HepG2 (cell line): ENCODE results near the gene GARIN5A. TPM values are rescaled to one million over a fixed set of nuclear protein-coding genes. Genes with fewer than 3 reads are reported as not detected.

Source experiments
- DNMT3B ChIP-seq: conservative IDR thresholded peaks from 2 replicates; pipeline ENCODE4 v1.6.1; 2016; ENCODE audit warnings: missing biosample characterization, control low read depth
- FIP1L1 ChIP-seq: fragments of 200-400 bp; formaldehyde crosslinking; IDR thresholded peaks from 2 replicates; pipeline ENCODE4 v1.6.1; 2018; ENCODE audit warnings: low read depth, mild to moderate bottlenecking, low read length, moderate library complexity, borderline replicate concordance; ENCODE audit not compliant: insufficient read depth
- KAT2B ChIP-seq: fragments of 150-350 bp; IDR thresholded peaks from 2 replicates; pipeline ENCODE4 v1.6.1; 2014; ENCODE audit warnings: low read depth, low read length, borderline replicate concordance
- KDM6A ChIP-seq: IDR thresholded peaks from 2 replicates; pipeline ENCODE4 v1.6.1; 2016; ENCODE audit warnings: low read depth
- KLF15 ChIP-seq: sonication (generic); formaldehyde crosslinking; IDR thresholded peaks from 2 replicates; pipeline ENCODE4 v1.8.1; 2023; ENCODE audit warnings: borderline replicate concordance, mild to moderate bottlenecking, inconsistent platforms, missing genetic modification reagents, mixed read lengths
- MTA1 ChIP-seq: sonication (generic); formaldehyde crosslinking; IDR thresholded peaks from 2 replicates; pipeline ENCODE4 v1.4.0; 2020; ENCODE audit warnings: missing genetic modification reagents, mild to moderate bottlenecking, borderline replicate concordance
- RFXAP ChIP-seq: sonication (generic); formaldehyde crosslinking; IDR thresholded peaks from 2 replicates; pipeline ENCODE4 v1.4.0; 2020; ENCODE audit warnings: missing genetic modification reagents, borderline replicate concordance
- SKI ChIP-seq: fragments of 450-650 bp; IDR thresholded peaks from one replicate; pipeline ENCODE4 v1.6.1; 2018; ENCODE audit warnings: mild to moderate bottlenecking; ENCODE audit not compliant: partially characterized antibody
- TEAD3 ChIP-seq: optimal IDR thresholded peaks from 2 replicates; pipeline ENCODE3; 2016; ENCODE audit warnings: borderline replicate concordance
- ZC3H13 ChIP-seq: sonication (generic); formaldehyde crosslinking; IDR thresholded peaks from 2 replicates; pipeline ENCODE4 v1.8.1; 2023; ENCODE audit warnings: mild to moderate bottlenecking, missing genetic modification reagents, moderate library complexity
- ZKSCAN5 ChIP-seq: sonication (generic); formaldehyde crosslinking; IDR thresholded peaks from 2 replicates; pipeline ENCODE4 v1.5.1; 2020; ENCODE audit warnings: mild to moderate bottlenecking, missing genetic modification reagents
- ZNF350 ChIP-seq: sonication (generic); formaldehyde crosslinking; IDR thresholded peaks from 2 replicates; pipeline ENCODE4 v1.4.0; 2020; ENCODE audit warnings: mild to moderate bottlenecking, low read depth, missing genetic modification reagents, borderline replicate concordance
- ZNF432 ChIP-seq: sonication (generic); formaldehyde crosslinking; IDR thresholded peaks from 2 replicates; pipeline ENCODE4 v1.5.0; 2020; ENCODE audit warnings: missing genetic modification reagents, mild to moderate bottlenecking, borderline replicate concordance
- polyA plus RNA-seq, 8 experiments: library from polyadenylated mRNA; depleted of rRNA in 3 of 8; stranded (reverse) in 7 of 8; unstranded in 1 of 8; fragments of >200 nt; fragmentation: Illumina TruSeq in 4 of 8; extraction: Trizol in 4 of 8; gene quantifications; 2 replicates each; pipeline versions ENCODE4 v1.2.1 to v1.2.3, GENCODE V29; 2011 to 2016; ENCODE audit warnings: low read depth in 4 of 8, missing spikeins in 1 of 8, mixed read lengths in 1 of 8; ENCODE audit not compliant: insufficient read depth in 1 of 8
- total RNA-seq, 5 experiments: library from RNA; depleted of rRNA; stranded (reverse); fragments of >200 nt; fragmentation: Illumina TruSeq; extraction: Trizol; gene quantifications; 2 replicates each; pipeline ENCODE4 v1.2.3, GENCODE V29; 2016; ENCODE audit warnings: low read depth in 1 of 5
- TF ChIP-seq, protein P1 (sequence below): sonication (generic); formaldehyde crosslinking; conservative IDR thresholded peaks from 2 replicates; pipeline ENCODE4 v1.4.0; 2020; ENCODE audit warnings: missing genetic modification reagents
- TF ChIP-seq, protein P2 (sequence below): IDR thresholded peaks from 2 replicates; pipeline ENCODE4 v1.6.1; 2016; ENCODE audit warnings: missing biosample characterization, missing genetic modification reagents, low read depth
- TF ChIP-seq, protein P3 (sequence below): sonication (generic); formaldehyde crosslinking; IDR thresholded peaks from 2 replicates; pipeline ENCODE4 v1.5.1; 2020; ENCODE audit warnings: mild to moderate bottlenecking, missing genetic modification reagents
- TF ChIP-seq, protein P4 (sequence below): sonication (generic); formaldehyde crosslinking; IDR thresholded peaks from 2 replicates; pipeline ENCODE4 v1.4.0; 2020; ENCODE audit warnings: mild to moderate bottlenecking, low read depth, missing genetic modification reagents
- TF ChIP-seq, protein P5 (sequence below): sonication (generic); formaldehyde crosslinking; IDR thresholded peaks from 2 replicates; pipeline ENCODE4 v1.4.0; 2020; ENCODE audit warnings: missing genetic modification reagents

The GARIN5A gene
- total and polyA plus RNA-seq, 2 of the 13 experiments (the other 11 are each of a cell fraction or from before 2014, with no cell fraction given), result not detected

DNA sequence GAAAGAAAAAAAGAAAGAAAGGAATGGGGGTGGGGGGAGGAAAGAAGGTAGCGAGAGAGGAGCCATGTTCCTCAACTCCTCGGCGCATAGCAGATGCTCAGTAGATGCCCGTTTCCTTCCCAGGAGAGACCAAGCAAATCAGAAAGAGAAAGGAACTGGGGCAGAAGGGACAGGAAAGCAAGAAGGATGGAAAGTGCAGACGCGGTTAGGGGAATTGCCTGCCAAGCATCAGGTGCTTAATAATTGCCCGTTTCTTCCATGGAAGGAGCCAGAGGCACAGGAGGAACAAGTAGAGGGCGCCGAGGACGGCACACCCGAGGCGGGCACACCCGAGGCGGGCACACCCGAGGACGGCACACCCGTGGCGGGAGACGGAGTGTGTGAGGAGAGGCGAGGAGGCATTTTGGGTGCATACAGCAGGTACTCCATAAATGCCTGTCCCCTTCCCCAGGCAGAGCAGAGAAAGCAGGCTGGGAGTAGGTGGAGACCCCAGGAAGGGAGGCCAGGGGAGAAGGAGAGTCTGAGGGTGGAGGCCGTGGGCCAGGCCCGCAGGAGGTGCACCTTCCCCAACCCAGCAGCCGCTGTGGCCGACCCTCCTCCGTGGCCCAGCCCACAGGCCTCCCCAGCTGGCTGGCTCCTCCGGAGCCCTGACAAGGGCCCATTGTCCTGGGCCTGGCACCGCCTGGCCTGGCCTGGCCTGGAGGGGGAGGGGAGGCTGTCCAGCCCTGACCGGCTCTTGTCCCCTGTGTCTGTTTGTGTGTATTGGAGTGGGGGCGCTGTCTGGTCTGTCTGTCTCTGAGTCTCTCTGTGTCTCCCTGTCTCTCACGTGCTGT, 19.8 kb upstream of the GARIN5A start (continued):
- TF ChIP-seq ZC3H13, result no peak
- no peak for TF ChIP-seq TEAD3 (CRISPR knock-in tag)
- no peak for TF ChIP-seq KDM6A
- no peak for TF ChIP-seq KAT2B
- TF ChIP-seq, protein P1, sequence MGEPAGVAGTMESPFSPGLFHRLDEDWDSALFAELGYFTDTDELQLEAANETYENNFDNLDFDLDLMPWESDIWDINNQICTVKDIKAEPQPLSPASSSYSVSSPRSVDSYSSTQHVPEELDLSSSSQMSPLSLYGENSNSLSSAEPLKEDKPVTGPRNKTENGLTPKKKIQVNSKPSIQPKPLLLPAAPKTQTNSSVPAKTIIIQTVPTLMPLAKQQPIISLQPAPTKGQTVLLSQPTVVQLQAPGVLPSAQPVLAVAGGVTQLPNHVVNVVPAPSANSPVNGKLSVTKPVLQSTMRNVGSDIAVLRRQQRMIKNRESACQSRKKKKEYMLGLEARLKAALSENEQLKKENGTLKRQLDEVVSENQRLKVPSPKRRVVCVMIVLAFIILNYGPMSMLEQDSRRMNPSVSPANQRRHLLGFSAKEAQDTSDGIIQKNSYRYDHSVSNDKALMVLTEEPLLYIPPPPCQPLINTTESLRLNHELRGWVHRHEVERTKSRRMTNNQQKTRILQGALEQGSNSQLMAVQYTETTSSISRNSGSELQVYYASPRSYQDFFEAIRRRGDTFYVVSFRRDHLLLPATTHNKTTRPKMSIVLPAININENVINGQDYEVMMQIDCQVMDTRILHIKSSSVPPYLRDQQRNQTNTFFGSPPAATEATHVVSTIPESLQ (CRISPR knock-in tag), result no peak
- TF ChIP-seq, protein P2, sequence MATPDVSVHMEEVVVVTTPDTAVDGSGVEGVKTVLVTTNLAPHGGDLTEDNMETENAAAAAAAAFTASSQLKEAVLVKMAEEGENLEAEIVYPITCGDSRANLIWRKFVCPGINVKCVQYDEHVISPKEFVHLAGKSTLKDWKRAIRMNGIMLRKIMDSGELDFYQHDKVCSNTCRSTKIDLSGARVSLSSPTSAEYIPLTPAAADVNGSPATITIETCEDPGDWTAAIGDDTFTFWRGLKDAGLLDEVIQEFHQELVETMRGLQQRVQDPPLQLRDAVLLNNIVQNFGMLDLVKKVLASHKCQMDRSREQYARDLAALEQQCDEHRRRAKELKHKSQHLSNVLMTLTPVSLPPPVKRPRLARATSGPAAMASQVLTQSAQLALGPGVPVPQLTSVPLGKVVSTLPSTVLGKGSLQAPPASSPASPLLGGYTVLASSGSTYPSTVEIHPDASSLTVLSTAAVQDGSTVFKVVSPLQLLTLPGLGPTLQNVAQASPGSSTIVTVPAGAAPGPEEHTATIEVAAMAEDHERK (CRISPR knock-in tag), result no peak
- TF ChIP-seq, protein P3, sequence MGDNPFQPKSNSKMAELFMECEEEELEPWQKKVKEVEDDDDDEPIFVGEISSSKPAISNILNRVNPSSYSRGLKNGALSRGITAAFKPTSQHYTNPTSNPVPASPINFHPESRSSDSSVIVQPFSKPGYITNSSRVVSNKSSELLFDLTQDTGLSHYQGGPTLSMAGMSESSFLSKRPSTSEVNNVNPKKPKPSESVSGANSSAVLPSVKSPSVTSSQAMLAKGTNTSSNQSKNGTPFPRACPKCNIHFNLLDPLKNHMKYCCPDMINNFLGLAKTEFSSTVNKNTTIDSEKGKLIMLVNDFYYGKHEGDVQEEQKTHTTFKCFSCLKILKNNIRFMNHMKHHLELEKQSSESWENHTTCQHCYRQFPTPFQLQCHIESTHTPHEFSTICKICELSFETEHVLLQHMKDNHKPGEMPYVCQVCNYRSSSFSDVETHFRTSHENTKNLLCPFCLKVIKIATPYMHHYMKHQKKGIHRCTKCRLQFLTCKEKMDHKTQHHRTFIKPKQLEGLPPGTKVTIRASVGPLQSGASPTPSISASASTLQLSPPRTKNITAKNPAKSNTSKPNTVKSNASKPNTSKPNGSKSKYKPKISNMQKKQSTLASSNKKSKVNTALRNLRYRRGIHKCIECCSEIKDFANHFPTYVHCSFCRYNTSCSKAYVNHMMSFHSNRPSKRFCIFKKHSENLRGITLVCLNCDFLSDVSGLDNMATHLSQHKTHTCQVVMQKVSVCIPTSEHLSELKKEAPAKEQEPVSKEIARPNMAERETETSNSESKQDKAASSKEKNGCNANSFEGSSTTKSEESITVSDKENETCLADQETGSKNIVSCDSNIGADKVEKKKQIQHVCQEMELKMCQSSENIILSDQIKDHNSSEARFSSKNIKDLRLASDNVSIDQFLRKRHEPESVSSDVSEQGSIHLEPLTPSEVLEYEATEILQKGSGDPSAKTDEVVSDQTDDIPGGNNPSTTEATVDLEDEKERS (CRISPR knock-in tag), result no peak
- no peak for TF ChIP-seq ZNF350 (CRISPR knock-in tag)
- TF ChIP-seq, protein P4, sequence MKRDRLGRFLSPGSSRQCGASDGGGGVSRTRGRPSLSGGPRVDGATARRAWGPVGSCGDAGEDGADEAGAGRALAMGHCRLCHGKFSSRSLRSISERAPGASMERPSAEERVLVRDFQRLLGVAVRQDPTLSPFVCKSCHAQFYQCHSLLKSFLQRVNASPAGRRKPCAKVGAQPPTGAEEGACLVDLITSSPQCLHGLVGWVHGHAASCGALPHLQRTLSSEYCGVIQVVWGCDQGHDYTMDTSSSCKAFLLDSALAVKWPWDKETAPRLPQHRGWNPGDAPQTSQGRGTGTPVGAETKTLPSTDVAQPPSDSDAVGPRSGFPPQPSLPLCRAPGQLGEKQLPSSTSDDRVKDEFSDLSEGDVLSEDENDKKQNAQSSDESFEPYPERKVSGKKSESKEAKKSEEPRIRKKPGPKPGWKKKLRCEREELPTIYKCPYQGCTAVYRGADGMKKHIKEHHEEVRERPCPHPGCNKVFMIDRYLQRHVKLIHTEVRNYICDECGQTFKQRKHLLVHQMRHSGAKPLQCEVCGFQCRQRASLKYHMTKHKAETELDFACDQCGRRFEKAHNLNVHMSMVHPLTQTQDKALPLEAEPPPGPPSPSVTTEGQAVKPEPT (CRISPR knock-in tag), result no peak
- no peak for TF ChIP-seq RFXAP (CRISPR knock-in tag)
- TF ChIP-seq, protein P5, sequence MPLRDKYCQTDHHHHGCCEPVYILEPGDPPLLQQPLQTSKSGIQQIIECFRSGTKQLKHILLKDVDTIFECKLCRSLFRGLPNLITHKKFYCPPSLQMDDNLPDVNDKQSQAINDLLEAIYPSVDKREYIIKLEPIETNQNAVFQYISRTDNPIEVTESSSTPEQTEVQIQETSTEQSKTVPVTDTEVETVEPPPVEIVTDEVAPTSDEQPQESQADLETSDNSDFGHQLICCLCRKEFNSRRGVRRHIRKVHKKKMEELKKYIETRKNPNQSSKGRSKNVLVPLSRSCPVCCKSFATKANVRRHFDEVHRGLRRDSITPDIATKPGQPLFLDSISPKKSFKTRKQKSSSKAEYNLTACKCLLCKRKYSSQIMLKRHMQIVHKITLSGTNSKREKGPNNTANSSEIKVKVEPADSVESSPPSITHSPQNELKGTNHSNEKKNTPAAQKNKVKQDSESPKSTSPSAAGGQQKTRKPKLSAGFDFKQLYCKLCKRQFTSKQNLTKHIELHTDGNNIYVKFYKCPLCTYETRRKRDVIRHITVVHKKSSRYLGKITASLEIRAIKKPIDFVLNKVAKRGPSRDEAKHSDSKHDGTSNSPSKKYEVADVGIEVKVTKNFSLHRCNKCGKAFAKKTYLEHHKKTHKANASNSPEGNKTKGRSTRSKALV, result no peak
- TF ChIP-seq ZNF432 (CRISPR knock-in tag), result no peak
- TF ChIP-seq DNMT3B, result no peak
- TF ChIP-seq MTA1, result no peak
- TF ChIP-seq KLF15 (CRISPR knock-in tag), result no peak
- TF ChIP-seq FIP1L1, result no peak
- peak; percentile 72 for TF ChIP-seq SKI
- TF ChIP-seq ZKSCAN5 (CRISPR knock-in tag), result no peak
